NK-92 (cell line): ENCODE results near the gene SLC43A3.

Source experiments
- DNase-seq: peaks from one replicate; lab custom pipeline; 2025; ENCODE audit not compliant: unreplicated experiment; lab: John Stamatoyannopoulos, UW

SLC43A3 gene

GRCh38 chr11:57359896-57360690, 66.8 kb downstream of the SLC43A3 start:
- no peak for DNase-seq

GRCh38 chr11:57359396-57359795, 67.5 kb downstream of the SLC43A3 start:
- no peak for DNase-seq

- DNase-seq: no peak
Observed at GRCh38 chr11:57358991-57359390, 67.9 kb downstream of the SLC43A3 start.

GRCh38 chr11:57358543-57358961, 68.4 kb downstream of the SLC43A3 start:
- no peak for DNase-seq

- DNase-seq: no peak
Observed at GRCh38 chr11:57357856-57358255, 69.1 kb downstream of the SLC43A3 start.

- DNase-seq: no peak
Observed at GRCh38 chr11:57357310-57357709, 69.6 kb downstream of the SLC43A3 start.
